Stimulated activated CD4-positive, alpha-beta T cell treated with anti-CD3 and anti-CD28 coated beads, Interleukin-4, amount 100 ng/mL, for 4 hours (primary cell): ENCODE data around the gene C1orf105.
"Not testable (repeated sequence)": the region's sequence is repeated elsewhere in the genome, so short reads cannot be mapped to it uniquely, and the experiment has no call there.

Experiments
- DNase-seq, 2 experiments: peaks; one replicate each; pipeline ENCODE4 v3.0.0-alpha.2; 2020

The C1orf105 gene

DNA sequence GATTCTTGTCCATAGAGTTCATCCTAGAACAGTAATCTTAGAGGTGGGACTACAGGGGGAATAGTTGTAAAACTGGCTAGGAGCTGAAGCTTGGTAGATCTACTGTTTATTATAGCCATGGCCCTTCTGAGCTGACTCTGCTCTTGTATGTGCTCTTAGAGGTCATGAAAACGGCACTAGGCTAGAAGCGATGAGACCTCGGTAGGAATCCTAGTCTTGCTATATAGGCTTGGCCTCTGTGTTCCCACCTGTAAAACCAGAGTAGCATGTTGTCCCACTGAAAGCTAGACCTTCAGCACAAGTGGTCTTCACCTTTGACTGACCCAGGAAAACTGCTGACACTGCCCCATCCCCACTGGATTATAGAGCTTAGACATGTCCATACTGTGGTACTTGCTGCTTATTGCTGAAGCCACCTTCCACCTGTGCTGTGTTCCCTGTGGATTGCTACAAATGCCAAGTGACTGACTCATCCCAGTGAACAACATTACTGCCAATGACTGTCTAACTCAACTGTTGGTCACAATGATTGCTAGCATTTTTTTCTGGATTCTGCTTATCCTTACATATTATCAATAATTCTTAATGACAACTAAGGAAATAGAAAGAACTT, 46.4 kb downstream of the C1orf105 start:
- no peak for DNase-seq

DNA sequence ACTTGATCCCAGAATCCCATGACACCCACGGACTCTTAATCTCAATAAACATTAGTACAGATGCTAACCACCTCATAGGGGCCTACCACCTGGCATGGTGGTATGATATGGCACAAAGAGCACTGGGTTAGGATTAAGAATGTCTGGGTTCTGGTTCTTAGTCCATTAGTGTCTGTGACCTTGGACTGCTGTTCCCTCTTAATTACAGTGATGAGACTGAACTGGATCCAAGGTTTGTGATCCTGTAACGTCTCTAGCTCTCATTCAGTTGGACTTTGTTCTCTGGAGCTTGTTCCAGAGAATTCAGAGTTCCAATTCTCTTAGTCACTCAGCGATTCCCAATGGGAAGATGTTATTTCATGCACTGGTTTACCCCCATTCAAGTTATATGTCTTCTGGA, 47.0 kb downstream of the C1orf105 start:
- DNase-seq = no peak

DNA sequence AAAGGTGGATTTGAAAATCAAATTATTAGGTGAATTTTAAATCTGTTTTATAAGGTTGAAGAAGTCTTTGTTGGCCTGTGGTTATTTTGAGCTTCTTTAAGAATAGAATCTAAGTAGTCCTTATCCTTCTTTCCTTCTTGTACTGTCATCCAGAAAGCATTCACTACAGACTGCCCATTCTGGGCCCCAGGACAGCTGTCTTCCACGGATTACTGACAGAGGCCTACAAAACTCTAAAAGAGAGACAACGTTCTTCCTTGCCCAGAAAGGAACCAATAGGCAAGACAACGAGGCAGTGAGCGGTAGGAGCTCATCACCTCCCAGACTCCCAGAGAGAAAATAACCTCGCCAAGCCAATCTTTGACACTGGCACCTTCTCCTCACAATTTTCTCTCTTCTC, 47.8 kb downstream of the C1orf105 start:
- no peak for DNase-seq

GRCh38 chr1:172469717-172470116, 49.2 kb downstream of the C1orf105 start:
- DNase-seq = no peak

GRCh38 chr1:172470149-172470548, 49.7 kb downstream of the C1orf105 start:
- no peak for DNase-seq

DNA sequence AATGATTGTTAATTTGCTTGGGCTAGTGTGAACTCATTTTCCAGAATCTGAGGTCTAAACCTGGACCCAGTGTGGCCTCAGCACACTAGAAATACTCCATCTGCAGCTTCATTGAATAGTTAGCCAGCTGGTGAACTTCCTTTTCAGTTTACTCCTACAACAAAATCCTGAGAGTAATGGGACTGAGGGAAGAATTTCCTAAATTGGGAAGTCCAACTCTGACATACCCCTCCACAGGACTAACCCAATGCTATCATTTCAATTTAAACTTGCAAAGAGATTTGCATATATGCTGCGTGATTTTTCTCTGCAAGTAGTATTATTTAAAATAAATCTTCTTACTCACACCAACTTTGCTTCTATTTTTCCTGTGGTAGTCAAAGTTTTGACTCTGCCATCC, 51.2 kb downstream of the C1orf105 start:
- no peak for DNase-seq

- no peak for DNase-seq
Observed at GRCh38 chr1:172472495-172472894, 52.0 kb downstream of the C1orf105 start.

GRCh38 chr1:172473302-172473701, 52.8 kb downstream of the C1orf105 start:
- no peak for DNase-seq

GRCh38 chr1:172473842-172474241, 53.4 kb downstream of the C1orf105 start:
- no peak for DNase-seq

DNA sequence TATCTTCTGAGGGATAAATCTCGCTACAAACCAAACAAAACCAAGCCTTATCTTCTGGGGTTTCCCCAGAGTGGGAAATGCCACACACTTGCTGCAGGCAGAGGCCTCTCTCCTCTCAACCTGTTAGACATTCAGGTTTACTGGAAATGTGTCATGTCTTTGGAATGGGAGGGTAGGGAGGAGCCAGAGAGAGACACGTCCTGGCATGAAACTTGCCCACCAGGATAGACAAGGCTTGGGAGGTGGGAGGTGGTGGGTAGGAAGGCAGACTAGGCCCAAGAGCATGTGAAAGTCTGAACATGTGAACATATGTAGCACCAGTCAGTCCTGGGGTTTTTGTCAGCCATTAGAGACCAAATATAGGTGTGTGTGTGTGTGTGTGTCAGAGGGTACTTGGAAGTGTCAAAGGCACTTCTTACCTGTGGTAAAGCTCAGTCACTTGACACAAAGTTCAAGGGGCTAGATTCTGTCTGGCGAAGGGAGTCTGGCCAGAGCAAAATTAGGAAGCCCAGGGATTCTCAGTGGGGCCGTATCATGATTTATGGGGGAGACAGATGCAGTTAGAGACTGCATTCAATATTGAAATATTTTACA, 55.8 kb downstream of the C1orf105 start:
- DNase-seq = no peak

- no peak for DNase-seq
Observed at GRCh38 chr1:172477216-172477615, 56.7 kb downstream of the C1orf105 start.

DNA sequence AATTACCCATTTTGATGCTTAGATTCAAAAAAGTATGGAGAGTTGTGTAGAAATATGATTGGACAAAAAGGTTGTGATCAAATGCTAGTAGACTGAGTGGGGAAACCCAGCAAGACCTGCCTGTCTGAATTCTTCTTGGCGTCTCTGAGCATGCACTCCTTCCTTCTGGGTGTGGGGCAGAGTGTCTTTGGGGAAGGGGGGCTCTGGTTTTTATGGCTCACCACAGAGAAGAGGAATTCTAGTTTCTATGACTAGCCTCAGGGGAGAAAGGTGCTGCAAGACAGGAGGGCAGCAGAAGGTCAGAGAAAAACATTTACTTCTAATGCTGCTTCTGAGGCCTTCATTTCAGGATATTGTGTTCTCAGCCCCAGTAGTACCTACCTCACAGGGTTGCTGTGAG, 57.3 kb downstream of the C1orf105 start:
- DNase-seq = no peak

- DNase-seq = no peak
Observed at GRCh38 chr1:172478485-172478884, 58.0 kb downstream of the C1orf105 start.

- no peak for DNase-seq
Observed at GRCh38 chr1:172480431-172480830, 59.9 kb downstream of the C1orf105 start.

GRCh38 chr1:172482044-172482443, 61.6 kb downstream of the C1orf105 start:
- no peak for DNase-seq

DNA sequence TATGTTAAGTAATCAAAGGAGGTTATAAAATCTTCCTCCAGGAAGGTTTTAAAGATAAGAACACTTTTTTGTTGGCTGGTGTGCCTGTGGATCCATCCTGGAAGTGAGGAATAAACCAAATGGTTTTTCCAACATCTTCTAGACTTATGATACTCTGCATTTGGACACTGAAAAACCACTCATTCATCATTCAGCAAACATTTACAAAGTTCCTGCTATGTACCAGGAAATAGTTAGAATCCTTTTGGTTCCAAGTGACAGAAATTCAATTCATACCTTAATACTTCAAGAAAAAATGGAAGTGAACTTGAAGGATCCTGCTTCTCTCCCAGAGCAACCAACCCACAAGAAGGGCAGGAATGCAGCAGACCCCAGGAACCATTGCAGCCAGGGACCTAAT, 63.0 kb downstream of the C1orf105 start:
- no peak for DNase-seq

GRCh38 chr1:172484252-172484651, 63.8 kb downstream of the C1orf105 start:
- no peak for DNase-seq

DNA sequence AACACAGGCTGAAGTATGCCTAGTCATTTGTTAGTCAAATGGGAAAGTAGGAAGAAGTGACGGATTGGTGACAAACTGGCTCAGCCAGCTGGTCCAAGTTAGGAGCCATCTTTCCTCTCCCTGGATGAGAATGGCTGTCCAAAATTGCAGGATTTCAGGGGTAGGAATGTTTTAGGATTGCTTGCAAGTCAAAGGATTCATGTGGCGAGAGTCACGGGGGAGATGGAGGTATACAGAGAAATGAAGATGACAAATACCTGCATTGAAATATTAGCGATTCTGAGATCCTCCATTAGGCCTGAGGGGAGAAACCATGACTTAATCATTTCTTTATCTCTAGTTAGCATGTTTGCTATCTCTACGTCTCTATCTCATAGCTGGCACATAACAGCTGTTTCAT, 65.1 kb downstream of the C1orf105 start:
- DNase-seq = no peak

- DNase-seq = no peak
Observed at GRCh38 chr1:172486805-172487454, 66.4 kb downstream of the C1orf105 start.

DNA sequence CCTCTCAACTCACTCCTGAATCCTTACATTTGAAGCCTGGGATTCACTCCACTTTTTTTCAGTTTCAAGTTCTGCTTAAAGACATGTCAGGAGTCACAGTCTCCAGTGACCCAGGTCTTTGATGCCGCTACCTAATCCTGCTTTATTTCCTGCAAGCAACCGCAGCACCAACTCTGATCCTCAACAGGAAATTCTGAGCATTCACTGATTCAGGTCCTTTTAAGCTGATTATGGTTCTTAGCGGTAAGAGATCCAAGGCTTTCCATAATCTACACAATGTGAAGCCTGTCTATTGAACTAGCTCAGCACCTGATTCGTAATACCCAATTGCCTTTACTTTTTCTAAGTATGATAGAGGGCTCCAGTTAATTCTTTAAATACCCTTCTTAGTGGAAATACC, 67.1 kb downstream of the C1orf105 start:
- DNase-seq = no peak

- no peak for DNase-seq
Observed at GRCh38 chr1:172488393-172488792, 67.9 kb downstream of the C1orf105 start.

DNA sequence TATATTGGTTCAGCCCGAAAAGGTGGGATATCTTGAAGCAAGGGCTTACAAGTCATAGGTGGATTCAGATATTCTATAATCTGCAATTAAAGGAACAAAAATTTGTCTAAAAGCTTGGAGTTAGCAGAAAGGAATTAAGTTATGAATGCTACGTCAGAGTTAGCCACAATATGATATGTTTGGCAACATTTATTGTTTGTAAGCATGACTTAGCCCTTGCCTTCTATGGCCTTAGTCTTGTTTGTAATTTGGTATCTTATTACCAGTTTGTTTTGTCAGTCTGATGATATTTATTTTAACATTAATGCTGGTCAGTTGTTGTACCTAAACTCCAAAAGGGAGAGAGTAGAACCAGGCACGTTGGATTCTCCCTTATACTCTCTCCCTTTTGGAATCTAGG, 69.4 kb downstream of the C1orf105 start:
- no peak for DNase-seq

DNA sequence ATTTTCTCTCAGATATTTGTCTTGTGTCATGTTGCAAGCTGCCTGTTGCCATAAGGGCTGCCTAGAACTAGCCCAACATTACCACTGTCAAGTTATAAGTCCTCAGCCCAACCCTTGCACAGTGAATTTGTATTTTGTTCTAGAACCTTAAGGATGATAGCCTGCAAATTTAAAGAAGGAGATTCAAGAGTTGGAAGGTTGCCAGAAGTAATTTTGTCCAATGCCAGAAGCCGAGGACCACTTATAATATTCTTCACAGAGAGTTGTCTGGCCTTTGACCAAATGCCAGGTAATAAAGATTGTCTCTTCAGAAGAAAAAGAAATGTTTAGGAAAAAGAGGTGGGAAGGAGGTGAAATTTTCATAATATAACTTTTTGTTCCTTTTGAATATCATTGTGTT, 71.9 kb downstream of the C1orf105 start:
- DNase-seq = no peak

DNA sequence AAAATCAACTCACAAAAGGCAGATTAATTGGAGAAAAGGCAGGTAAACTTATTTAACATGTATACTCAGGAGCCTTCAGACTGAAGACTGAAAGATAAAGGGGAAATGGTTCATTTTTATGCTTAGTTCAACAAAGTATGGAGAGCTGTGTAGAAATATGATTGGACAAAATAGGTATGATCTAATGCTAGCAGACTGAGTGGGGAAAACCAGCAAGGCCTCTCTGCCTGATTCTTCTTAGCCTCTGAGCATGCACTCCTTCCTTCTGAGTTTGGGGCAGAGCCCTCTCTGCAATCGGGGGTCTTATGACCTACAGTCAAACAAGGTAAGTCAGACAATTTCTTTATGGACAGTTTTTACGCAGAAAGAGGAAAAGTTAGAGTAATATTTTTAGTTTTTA, 73.7 kb downstream of the C1orf105 start:
- no peak for DNase-seq

GRCh38 chr1:172496127-172496526, 75.6 kb downstream of the C1orf105 start:
- DNase-seq = not testable (repeated sequence)
